Fibroblast of lung (primary cell): ENCODE results near the gene PUS1. TPM values are rescaled to one million over a fixed set of nuclear protein-coding genes. Genes with fewer than 3 reads are reported as not detected.

Experiments used
- DNase-seq, 2 donors: peaks; one replicate each; pipeline versions ENCODE4 v3.0.0 to v3.0.0-alpha.2; 2010; ENCODE audit warnings: low read depth in 2 of 2
- H2AFZ ChIP-seq: 2 replicates; pipeline ENCODE4 v1.5.1; 2012; ENCODE audit warnings: low read length, control low read depth, inconsistent platforms
- H3K27ac ChIP-seq: 2 replicates; pipeline ENCODE4 v1.5.1; 2011; ENCODE audit warnings: low read length, control low read depth; ENCODE audit not compliant: insufficient read depth
- H3K27me3 ChIP-seq: 2 replicates; pipeline ENCODE4 v1.5.1; 2011; ENCODE audit warnings: mild to moderate bottlenecking, low read length; ENCODE audit not compliant: control insufficient read depth, insufficient read depth
- H3K36me3 ChIP-seq: 2 replicates; pipeline ENCODE4 v1.5.1; 2011; ENCODE audit warnings: low read length; ENCODE audit not compliant: control insufficient read depth, insufficient read depth
- H3K4me1 ChIP-seq: 2 replicates; pipeline ENCODE4 v1.5.1; 2011; ENCODE audit warnings: low read length; ENCODE audit not compliant: control insufficient read depth, insufficient read depth; ENCODE audit errors: extremely low read depth
- H3K4me2 ChIP-seq: 2 replicates; pipeline ENCODE4 v1.5.1; 2011; ENCODE audit warnings: low read length, control low read depth; ENCODE audit not compliant: insufficient read depth; ENCODE audit errors: extremely low read depth
- H3K4me3 ChIP-seq, 4 experiments: fragments of 200-600 bp in 1 of 4; sonication (generic) in 1 of 4; replicated peaks in 1 of 4; 2 replicates each; pipeline ENCODE4 v1.5.1; 2011 to 2016; ENCODE audit warnings: low read length in 4 of 4, low read depth in 3 of 4, mild to moderate bottlenecking in 3 of 4, control low read depth in 2 of 4, inconsistent platforms in 1 of 4, mixed read lengths in 1 of 4; ENCODE audit not compliant: insufficient read depth in 1 of 4; ENCODE audit errors: control extremely low read depth in 1 of 4
- H3K79me2 ChIP-seq: 2 replicates; pipeline ENCODE4 v1.5.1; 2012; ENCODE audit warnings: mild to moderate bottlenecking, low read length, inconsistent platforms; ENCODE audit not compliant: control insufficient read depth, insufficient read depth
- H3K9ac ChIP-seq: 2 replicates; pipeline ENCODE4 v1.5.1; 2011; ENCODE audit warnings: mild to moderate bottlenecking, low read length, control low read depth; ENCODE audit not compliant: insufficient read depth
- H3K9me3 ChIP-seq: 2 replicates; pipeline ENCODE4 v1.5.1; 2012; ENCODE audit warnings: low read depth, low read length; ENCODE audit not compliant: control insufficient read depth, insufficient read depth
- H4K20me1 ChIP-seq: 2 replicates; pipeline ENCODE4 v1.5.1; 2011; ENCODE audit warnings: low read length; ENCODE audit not compliant: control insufficient read depth, insufficient read depth; ENCODE audit errors: extremely low read depth
- CTCF ChIP-seq, 2 donors: IDR thresholded peaks in 1 of 2; conservative IDR thresholded peaks in 1 of 2; 1 replicate in 1 of 2; 2 replicates in 1 of 2; pipeline ENCODE4 v1.5.1; 2011 to 2012; ENCODE audit warnings: low read length in 2 of 2, control low read depth in 1 of 2, inconsistent platforms in 1 of 2, low read depth in 1 of 2, mild to moderate bottlenecking in 1 of 2
- EZH2 ChIP-seq: IDR thresholded peaks from 2 replicates; pipeline ENCODE4 v1.5.1; 2012; ENCODE audit warnings: low read length, control low read depth, mild to moderate bottlenecking; ENCODE audit errors: missing control alignments
- polyA plus RNA-seq, 2 donors: library from polyadenylated mRNA; depleted of rRNA in 1 of 2; stranded (reverse) in 1 of 2; unstranded in 1 of 2; fragments of >200 nt; gene quantifications; 2 replicates each; pipeline ENCODE4 v1.2.1, GENCODE V29; 2011 to 2012; ENCODE audit warnings: missing spikeins in 1 of 2
- total RNA-seq: library from RNA; depleted of rRNA; stranded (reverse); fragments of >200 nt; gene quantifications from 2 replicates; pipeline ENCODE4 v1.2.1, GENCODE V29; 2014

The PUS1 gene
- total and polyA plus RNA-seq, 2 donors (not counting 1 experiment from before 2014, with no cell fraction given): 8.3 to 10.1 TPM

GRCh38 chr12:131971226-131971625, 42.1 kb downstream of the PUS1 start:
- H3K27ac ChIP-seq: no peak overlapping the region
- no peaks in the 10 kb centered on the region for H4K20me1 ChIP-seq
- H3K4me1 ChIP-seq: no peaks in the 10 kb centered on the region

GRCh38 chr12:131975228-131975627, 46.2 kb downstream of the PUS1 start:
- no peaks in the 10 kb centered on the region for H3K9me3 ChIP-seq
- no peak overlapping the region for H3K4me2 ChIP-seq
- H3K79me2 ChIP-seq: peaks cover 23% of the 10 kb centered on the region
- no peak for DNase-seq
- no peaks in the 10 kb centered on the region for H3K27me3 ChIP-seq
- H3K4me3 ChIP-seq: no peak overlapping the region
- TF ChIP-seq EZH2 (no peak), CTCF (conservative IDR thresholded peaks at IDR 0.05 in 1 of 2, IDR thresholded peaks at IDR 0.05 in 1 of 2; ENCODE audit: low read depth in 1 of 2, low read length in 2 of 2) (no peak)
- no peak overlapping the region for H3K9ac ChIP-seq
- H3K4me1 ChIP-seq: peaks cover 2% of the 10 kb centered on the region
- no peak overlapping the region for H3K27ac ChIP-seq
- no peaks in the 10 kb centered on the region for H4K20me1 ChIP-seq
- H2AFZ ChIP-seq: no peak overlapping the region
- no peaks in the 10 kb centered on the region for H3K36me3 ChIP-seq

More at GRCh38 chr12:131971226-131971625, 42.1 kb downstream of the PUS1 start:
- no peaks in the 10 kb centered on the region for H3K36me3 ChIP-seq
- H2AFZ ChIP-seq: no peak overlapping the region
- no peaks in the 10 kb centered on the region for H3K27me3 ChIP-seq
- H3K9ac ChIP-seq: no peak overlapping the region
- no peak overlapping the region for H3K4me3 ChIP-seq
- TF ChIP-seq EZH2 (no peak), CTCF (conservative IDR thresholded peaks at IDR 0.05 in 1 of 2, IDR thresholded peaks at IDR 0.05 in 1 of 2; ENCODE audit: low read depth in 1 of 2, low read length in 2 of 2) (no peak)
- no peak overlapping the region for H3K4me2 ChIP-seq
- H3K9me3 ChIP-seq: no peaks in the 10 kb centered on the region
- peaks cover 54% of the 10 kb centered on the region for H3K79me2 ChIP-seq
- DNase-seq: no peak

GRCh38 chr12:131979606-131980005, 50.5 kb downstream of the PUS1 start:
- Histone ChIP-seq H4K20me1 (no peaks in the 10 kb centered on the region), H3K79me2 (peaks cover 10% of the 10 kb centered on the region)

More at GRCh38 chr12:131979606-131980005, 50.5 kb downstream of the PUS1 start:
- no peak overlapping the region for H3K4me3 ChIP-seq
- no peaks in the 10 kb centered on the region for H3K27me3 ChIP-seq
- no peak overlapping the region for H3K27ac ChIP-seq
- no peak overlapping the region for H3K9ac ChIP-seq
- H3K36me3 ChIP-seq: peaks cover 6% of the 10 kb centered on the region
- H2AFZ ChIP-seq: no peak overlapping the region
- DNase-seq: no peak
- H3K9me3 ChIP-seq: no peaks in the 10 kb centered on the region
- peaks cover 2% of the 10 kb centered on the region for H3K4me1 ChIP-seq
- no peak for TF ChIP-seq CTCF (conservative IDR thresholded peaks at IDR 0.05 in 1 of 2, IDR thresholded peaks at IDR 0.05 in 1 of 2; ENCODE audit: low read depth in 1 of 2, low read length in 2 of 2)
- no peak for TF ChIP-seq EZH2
- H3K4me2 ChIP-seq: no peak overlapping the region
